LNCAP (cell line): ENCODE data around the gene PON3.

Experiments
- CTCF ChIP-seq: fragments of 450-650 bp; IDR thresholded peaks from 2 replicates; pipeline ENCODE4 v1.5.1; 2017; ENCODE audit warnings: mild to moderate bottlenecking

Gene PON3

DNA sequence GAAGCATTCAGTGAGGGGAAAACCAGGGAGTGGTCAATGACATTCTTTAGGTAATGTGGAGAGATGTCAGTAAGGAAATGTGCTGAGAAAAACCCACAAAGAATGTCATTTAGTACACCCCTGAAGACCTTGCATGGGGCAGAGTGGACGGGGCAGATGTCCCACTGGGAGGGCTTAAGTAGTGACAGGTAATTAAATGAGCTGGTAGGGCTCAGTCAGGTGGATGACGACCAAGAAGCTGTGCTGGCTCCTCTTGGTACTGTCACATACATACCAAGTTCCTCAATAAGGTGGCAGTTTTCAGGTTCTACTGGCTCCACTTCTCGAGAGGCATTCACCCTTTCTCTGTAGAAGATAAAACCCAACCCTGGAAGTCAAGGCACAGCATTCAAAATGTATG is 1.8 kb downstream of the PON3 start:
- TF ChIP-seq CTCF: no peak

DNA sequence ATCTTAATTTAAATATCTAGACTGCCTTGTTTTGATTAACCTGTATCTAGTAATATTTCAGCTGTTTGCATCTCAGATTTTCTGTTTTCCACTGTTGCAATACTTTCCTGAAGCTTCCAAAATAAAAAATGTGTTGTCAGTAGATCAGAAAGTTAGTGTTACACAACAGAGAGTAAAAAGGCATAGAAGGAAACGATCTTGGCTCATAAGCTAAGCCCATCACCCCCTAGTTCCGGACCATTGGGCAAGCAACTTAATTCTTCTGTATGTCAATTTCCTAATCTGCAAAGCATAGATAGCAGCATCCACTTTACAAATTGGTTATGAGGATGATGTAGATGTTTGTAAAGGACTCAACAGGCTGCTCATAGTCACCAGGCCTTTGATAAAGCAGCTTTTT is 4.4 kb downstream of the PON3 start:
- TF ChIP-seq CTCF: no peak

DNA sequence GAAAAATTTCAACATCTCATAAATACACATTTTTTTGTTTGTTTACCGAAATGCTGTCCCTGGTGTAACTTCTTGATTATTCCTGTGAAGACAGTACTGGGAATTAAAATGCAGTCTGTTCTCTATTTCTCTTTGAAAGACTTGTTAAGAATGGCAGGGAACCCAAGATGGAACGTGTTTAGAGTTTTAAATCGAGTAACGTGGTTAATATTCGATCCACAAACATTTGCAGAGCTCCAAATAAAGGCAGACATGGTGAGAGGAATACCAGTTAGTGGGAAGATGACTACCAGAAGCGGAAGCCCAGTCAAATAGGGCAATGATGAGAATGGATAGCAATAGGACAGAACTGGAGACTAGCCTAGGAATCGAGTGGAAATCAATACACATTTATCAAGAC is 6.7 kb downstream of the PON3 start:
- no peak for TF ChIP-seq CTCF

DNA sequence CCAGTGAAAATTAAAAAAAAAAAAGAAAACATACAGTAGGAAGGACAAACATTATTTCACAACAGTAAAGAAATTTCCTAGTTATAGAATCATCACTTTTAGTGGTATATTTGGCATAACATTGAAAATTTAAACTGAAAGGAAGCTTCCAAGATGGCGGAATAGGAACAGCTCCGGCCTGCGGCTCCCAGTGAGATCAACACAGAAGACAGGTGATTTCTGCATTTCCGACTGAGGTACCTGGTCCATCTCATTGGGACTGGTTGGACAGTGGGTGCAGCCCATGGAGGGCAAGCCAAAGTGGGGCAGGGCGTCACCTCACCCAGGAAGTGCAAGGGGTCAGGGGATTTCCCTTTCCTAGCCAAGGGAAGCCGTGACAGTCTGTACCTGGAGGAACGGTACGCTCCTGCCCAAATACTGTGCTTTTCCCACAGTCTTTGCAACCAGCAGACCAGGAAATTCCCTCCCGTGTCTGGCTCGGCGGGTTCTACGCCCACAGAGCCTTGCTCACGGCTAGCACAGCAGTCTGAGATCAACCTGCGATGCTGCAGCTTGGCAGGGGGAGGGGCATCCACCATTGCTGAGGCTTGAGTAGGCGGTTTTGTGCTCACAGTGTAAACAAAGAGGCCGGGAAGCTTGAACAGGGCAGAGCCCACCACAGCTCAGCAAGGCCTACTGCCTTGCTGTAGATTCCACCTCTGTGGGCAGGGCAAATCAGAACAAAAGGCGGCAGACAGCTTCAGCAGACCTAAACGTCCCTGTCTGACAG is 19.4 kb downstream of the PON3 start:
- TF ChIP-seq CTCF: no peak

DNA sequence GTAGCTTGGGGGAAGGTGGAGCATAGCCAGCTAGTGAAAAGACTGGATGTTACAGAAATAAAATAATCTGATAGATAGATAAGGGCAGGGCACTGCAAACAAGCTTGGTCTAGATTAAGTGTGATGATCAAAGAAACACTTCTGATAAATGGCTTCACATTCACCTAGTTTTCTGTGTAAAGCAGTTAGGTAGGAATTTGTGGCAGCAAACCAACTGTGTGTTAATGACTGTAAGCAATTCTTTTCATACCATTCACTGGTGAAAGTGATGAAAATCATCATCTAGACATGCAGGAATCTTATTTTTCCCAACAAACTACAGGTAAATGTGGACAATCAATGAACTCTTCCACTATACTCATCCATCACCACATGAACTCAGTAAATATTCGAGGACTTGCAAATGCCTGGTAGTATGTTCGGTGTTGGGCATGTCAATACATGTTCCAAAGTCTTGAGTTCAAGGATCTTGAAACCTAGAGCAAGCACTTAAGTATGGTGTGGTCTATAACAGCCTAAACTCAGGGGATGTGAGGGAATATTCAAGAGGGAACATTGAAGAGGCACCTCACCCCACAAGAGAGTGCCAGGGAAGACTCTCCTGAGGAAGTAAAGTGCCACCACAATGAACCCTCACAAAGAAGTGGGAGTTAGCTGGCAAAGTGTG is 20.5 kb downstream of the PON3 start:
- no peak for TF ChIP-seq CTCF

- no peak for TF ChIP-seq CTCF
Observed at GRCh38 chr7:95373323-95373722, 22.9 kb downstream of the PON3 start.

GRCh38 chr7:95368235-95368634 is 27.9 kb downstream of the PON3 start:
- TF ChIP-seq CTCF: no peak
